Measurements from ENCODE around the gene TMEM270. TPM values are rescaled to one million over a fixed set of nuclear protein-coding genes. Genes with fewer than 3 reads are reported as not detected.

Gene TMEM270
- total and polyA plus RNA-seq, 2 of the 8 experiments (the other 6 are each of a cell fraction or from before 2014, with no cell fraction given): 0.26 TPM; not detected in 1

GRCh38 chr7:73820013-73820412 is 40.9 kb upstream of the TMEM270 start:
- Histone ChIP-seq H4K5ac (ENCODE audit: insufficient read length, low read depth, low read length) (no peak overlapping the region), H2BK15ac (ENCODE audit: low read length) (peak overlapping the region; percentile 81; the same call in 1 of the 2 replicates), H3K23me2 (ENCODE audit: low read depth, low read length) (no peaks in the 10 kb centered on the region), H4K91ac (replicated peaks; ENCODE audit: insufficient read length, low read length) (no peak overlapping the region), H3K14ac (ENCODE audit: insufficient read length) (no peak overlapping the region), H4K8ac (ENCODE audit: extremely low read depth, insufficient read depth, low read length) (no peak overlapping the region; the same call in 1 of the 2 replicates), H2AK5ac (ENCODE audit: low read depth, low read length) (no peak overlapping the region), H3K56ac (replicated peaks; ENCODE audit: insufficient read length, low read depth, low read length) (no peak overlapping the region), H2BK120ac (replicated peaks; ENCODE audit: low read depth, low read length) (no peak overlapping the region), H3K79me1 (ENCODE audit: low read depth, low read length) (no peaks in the 10 kb centered on the region), H3K4ac (replicated peaks; ENCODE audit: insufficient read length, low read depth, low read length) (no peak overlapping the region), H3K4me1 (replicated peaks in 1 of 4; ENCODE audit: control insufficient read depth in 3 of 4, insufficient read depth in 4 of 4, low read length in 3 of 4) (no peaks in the 10 kb centered on the region; a peak in 3 of 7 replicates), H3K18ac (ENCODE audit: extremely low read depth, low read length) (no peak overlapping the region), H2AFZ (ENCODE audit: low read length) (no peak overlapping the region), H4K20me1 (replicated peaks in 1 of 2; ENCODE audit: control insufficient read depth in 1 of 2, insufficient read depth in 2 of 2, low read length in 2 of 2) (no peaks in the 10 kb centered on the region), H3K27me3 (replicated peaks in 1 of 4; ENCODE audit: control insufficient read depth in 3 of 4, extremely low read depth in 1 of 4, insufficient read depth in 3 of 4, low read length in 3 of 4) (peaks cover 0 to 5% (median 0%) of the 10 kb centered on the region in 4 experiments; a peak in 1 of 7 replicates), H3K4me2 (ENCODE audit: insufficient read depth in 1 of 2, low read depth in 2 of 2, low read length in 2 of 2) (no peak overlapping the region), H2BK5ac (ENCODE audit: low read depth, low read length) (no peak overlapping the region), H3K36me3 (ENCODE audit: control insufficient read depth in 2 of 4, insufficient read depth in 4 of 4, low read length in 3 of 4) (no peaks in the 10 kb centered on the region), H3K4me3 (ENCODE audit: extremely low read depth in 1 of 4, insufficient read depth in 2 of 4, low read depth in 3 of 4, low read length in 4 of 4) (no peak overlapping the region), H2BK12ac (ENCODE audit: low read depth, low read length) (no peak overlapping the region), H3K23ac (ENCODE audit: insufficient read length) (no peak overlapping the region), H3K9me3 (ENCODE audit: insufficient read depth in 2 of 2, low read depth in 1 of 2, low read length in 1 of 2) (no peaks in the 10 kb centered on the region), H3K27ac (ENCODE audit: low read depth, low read length) (no peak overlapping the region), H3K9ac (replicated peaks in 1 of 4; ENCODE audit: extremely low read depth in 1 of 4, low read depth in 3 of 4, low read length in 3 of 4) (no peak overlapping the region), H3K79me2 (ENCODE audit: control insufficient read depth in 1 of 2, insufficient read depth in 2 of 2, low read length in 2 of 2) (no peaks in the 10 kb centered on the region), H2BK20ac (ENCODE audit: low read length) (no peak overlapping the region)
- FAIRE-seq: no peak
- POLR2A ChIA-PET (ENCODE audit: partially characterized antibody): interaction anchor here (0.7 to 1.8 kb wide), 5 partner anchors 8 to 432 kb away, joined by 3 to 8 read pairs (median 4); no protein-coding TSS in a partner anchor
- CTCF ChIA-PET (ENCODE audit: partially characterized antibody): interaction anchor here (0.9 to 1.6 kb wide), 4 partner anchors 8 to 20 kb away, joined by 4 to 7 read pairs (median 6); no protein-coding TSS in a partner anchor
- 81% methylated on average over 7 of the region's 7 CpGs; no CpG with 5 or more reads in 1 of the 2 experiments for WGBS, 2 experiments (ENCODE audit: extremely low coverage in 1 of 2, insufficient coverage in 1 of 2, insufficient read length in 1 of 2, insufficient replicate concordance in 2 of 2, low coverage in 1 of 2, low lambda C conversion rate in 2 of 2, missing lambda C conversion rate in 1 of 2)
- TF ChIP-seq, protein P1, sequence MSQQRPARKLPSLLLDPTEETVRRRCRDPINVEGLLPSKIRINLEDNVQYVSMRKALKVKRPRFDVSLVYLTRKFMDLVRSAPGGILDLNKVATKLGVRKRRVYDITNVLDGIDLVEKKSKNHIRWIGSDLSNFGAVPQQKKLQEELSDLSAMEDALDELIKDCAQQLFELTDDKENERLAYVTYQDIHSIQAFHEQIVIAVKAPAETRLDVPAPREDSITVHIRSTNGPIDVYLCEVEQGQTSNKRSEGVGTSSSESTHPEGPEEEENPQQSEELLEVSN (IDR thresholded peaks at IDR 0.05): no peak
- TF ChIP-seq TBP (IDR thresholded peaks at IDR 0.05; ENCODE audit: low read depth, low read length) (no peak), HDAC2 (IDR thresholded peaks at IDR 0.05; ENCODE audit: borderline replicate concordance in 1 of 2, low read depth in 2 of 2, low read length in 2 of 2) (no peak), SP4 (IDR thresholded peaks at IDR 0.05; ENCODE audit: low read length) (no peak), FOSL1 (IDR thresholded peaks at IDR 0.05; ENCODE audit: insufficient read depth, low read depth, low read length) (no peak), CHD1 (IDR thresholded peaks at IDR 0.05; ENCODE audit: low read depth, low read length) (no peak), NANOG (IDR thresholded peaks at IDR 0.05; ENCODE audit: insufficient read depth, low read depth, low read length, poor library complexity, severe bottlenecking) (peak; percentile 56)
- no peak for DNase-seq (ENCODE audit: low read depth in 1 of 2, low spot score in 2 of 2)
